Stimulated activated CD4-positive, alpha-beta T cell treated with anti-CD3 and anti-CD28 coated beads, Interleukin-15, amount 100 ng/mL, for 24 hours (primary cell): Measurements from ENCODE around the gene HTATIP2.
"Not testable (repeated sequence)": the region's sequence is repeated elsewhere in the genome, so short reads cannot be mapped to it uniquely, and the experiment has no call there.

ENCODE experiments used
- DNase-seq: peaks from one replicate; pipeline ENCODE4 v3.0.0-alpha.2; 2020

HTATIP2 gene

GRCh38 chr11:20372081-20372626 is 8.6 kb downstream of the HTATIP2 start:
- DNase-seq: no peak

DNA sequence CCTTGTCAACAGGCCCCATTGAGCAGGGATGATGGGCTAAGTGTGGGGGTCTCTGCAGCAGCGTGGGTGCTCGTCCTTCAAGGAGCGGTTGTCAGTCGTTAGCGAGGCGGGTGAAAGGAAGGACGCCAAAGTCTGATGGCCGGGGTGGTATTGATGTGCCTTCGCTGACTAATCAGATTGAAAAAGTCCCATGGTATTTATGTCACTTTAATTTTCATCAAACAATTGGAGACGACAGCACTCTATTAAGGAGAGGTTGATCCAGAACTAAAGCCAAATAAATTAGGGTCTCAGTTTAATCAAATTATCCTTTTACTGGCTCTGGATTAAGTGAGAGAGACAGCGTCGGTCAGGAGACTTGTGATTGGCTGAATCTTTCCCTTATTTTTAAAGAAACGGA is 9.6 kb downstream of the HTATIP2 start:
- no peak for DNase-seq

GRCh38 chr11:20373568-20374209 is 10.2 kb downstream of the HTATIP2 start:
- DNase-seq: no peak

GRCh38 chr11:20374741-20375300 is 11.3 kb downstream of the HTATIP2 start:
- no peak for DNase-seq

DNA sequence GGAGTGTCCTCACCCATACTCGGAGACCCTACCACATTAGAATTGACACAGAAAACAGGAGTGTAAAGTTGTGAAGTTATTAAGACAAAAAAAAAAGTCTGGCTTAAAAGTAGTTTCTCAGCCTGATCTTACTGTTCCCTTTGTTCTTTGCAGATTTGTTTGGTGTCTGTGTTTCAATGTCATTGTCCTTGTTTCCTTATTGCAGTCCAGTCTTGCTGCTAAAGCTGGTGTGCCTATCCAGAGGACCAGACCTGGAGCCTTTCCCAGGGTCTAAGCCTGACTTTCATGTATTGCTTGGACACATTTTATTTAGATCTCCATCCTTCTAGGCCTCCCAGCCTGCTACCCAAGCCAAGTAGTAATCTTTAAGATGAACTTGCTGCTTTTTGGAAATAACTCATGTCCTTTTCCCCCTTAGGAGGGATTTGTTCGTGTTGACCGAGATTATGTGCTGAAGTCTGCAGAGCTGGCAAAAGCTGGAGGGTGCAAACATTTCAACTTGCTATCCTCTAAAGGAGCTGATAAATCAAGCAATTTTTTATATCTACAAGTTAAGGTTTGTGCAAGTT is 12.7 kb downstream of the HTATIP2 start:
- DNase-seq: no peak

DNA sequence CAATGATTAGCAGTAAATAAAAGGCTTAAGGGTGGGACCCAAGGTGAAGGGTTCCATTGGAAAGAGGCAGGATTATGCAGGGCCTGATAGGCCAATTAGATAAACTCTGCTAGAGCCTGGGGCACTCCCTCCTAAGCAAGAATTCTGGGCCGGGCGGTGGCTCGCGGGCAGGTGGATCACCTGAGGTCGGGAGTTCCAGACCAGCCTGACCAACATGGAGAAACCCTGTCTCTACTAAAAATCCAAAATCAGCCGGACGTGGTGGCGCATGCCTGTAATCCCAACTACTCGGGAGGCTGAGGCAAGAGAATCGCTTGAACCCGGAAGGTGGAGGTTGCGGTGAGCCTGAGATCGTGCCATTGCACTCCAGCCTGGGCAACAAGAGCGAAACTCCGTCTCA is 22.5 kb downstream of the HTATIP2 start:
- not testable (repeated sequence) for DNase-seq

- peak; percentile 97 for DNase-seq
These were observed 24.0 kb downstream of the HTATIP2 start, which contains the start of gene PRMT3 for GRCh38 chr11:20387261-20388095. PRMT3 (plus strand) TSS chr11:20387716; CDS start chr11:20387747, 31 bp downstream.

- no peak for DNase-seq
These were observed 24.9 kb downstream of the HTATIP2 start for GRCh38 chr11:20388096-20389055.

DNA sequence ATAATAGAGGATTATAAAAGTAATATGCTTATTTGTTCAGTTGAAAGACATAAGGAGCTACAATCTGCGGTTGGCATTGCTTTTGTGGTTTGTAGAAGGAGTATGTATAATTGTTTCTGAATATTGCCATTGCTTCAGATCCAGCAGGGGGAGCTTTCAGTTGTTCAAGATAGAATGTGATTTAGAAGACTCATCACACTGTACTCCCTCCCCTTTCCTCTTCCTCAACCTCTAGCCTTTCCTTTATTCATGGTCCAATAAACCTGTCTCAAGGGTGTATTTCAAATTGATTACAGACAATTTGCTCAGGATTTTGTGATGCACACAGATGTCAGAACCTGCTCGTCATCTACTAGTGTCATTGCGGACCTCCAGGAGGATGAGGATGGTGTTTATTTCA is 33.8 kb downstream of the HTATIP2 start:
- peak; percentile 8 for DNase-seq

GRCh38 chr11:20399498-20399897 is 36.0 kb downstream of the HTATIP2 start:
- DNase-seq: no peak

DNA sequence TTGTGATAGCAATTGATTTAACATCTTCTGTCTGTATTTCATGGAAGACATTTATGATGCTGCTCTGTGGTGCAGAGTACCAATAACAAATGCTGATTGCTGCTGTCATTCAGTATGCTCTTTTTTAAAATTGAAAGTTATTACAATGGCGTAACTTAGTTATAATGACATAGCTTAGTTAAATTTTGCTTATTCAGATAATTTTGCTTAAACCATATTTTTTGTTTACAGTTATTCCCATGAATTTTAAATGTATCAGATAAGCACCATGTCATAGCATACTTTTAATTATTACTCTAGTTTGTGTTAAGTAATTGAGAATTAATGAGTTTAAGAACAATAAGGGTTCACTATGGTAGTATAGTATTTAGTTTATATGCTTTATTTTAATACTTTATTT is 39.5 kb downstream of the HTATIP2 start:
- DNase-seq: no peak

DNA sequence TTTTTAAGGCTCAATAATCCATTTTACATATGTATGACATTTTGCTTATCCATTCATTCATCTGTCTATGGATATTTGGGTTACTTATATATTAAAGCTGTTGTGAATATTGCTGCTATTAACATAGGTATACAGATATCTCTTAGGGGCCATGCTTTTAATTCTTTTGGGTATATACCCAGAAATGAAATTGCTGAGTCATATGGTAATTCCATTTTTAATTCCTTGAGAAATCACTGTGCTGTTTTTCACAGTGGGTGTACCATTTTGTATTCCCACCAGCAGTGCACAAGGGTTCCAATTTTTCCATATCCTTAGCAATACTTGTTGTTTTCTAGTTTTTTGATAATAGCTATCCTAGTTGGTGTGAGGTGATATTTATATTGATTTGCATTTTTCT is 43.0 kb downstream of the HTATIP2 start:
- DNase-seq: no peak

DNA sequence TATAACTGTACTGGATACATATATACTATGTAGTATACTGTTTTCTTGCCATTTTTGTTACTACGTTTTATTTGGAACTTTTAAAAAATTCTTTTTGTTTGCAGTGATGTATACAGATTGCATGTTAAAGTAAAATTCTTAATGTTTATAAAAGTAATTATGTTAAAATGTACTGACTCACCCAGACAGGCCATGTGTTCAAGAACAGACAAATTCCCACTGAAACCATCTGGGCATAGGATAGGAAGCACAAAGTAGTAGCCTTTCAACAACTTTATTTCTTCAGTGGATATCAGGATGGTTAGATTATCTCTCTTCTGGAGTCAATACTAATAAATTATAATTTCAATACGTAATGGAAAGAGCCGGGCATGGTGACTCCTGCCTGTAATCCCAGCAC is 43.8 kb downstream of the HTATIP2 start:
- DNase-seq: no peak

GRCh38 chr11:20415432-20415831 is 51.9 kb downstream of the HTATIP2 start:
- no peak for DNase-seq

DNA sequence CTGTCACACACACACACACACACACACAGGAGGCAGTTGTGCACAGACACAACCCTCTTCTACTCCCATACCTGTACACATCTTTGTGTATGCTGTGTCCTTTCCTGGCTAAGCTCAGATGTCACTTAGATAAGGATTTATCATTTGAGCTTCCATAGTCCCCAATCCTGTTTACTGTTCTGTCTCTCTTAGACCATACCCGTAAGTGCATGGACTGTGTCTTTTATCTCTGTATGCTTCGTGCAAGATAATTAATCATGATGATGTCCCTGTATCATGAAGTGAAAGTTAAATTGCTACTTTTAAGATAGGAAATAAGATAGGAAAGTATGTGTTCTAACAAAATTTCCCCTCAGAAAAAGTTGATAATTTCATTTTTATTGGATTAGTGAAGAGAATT is 54.3 kb downstream of the HTATIP2 start:
- DNase-seq: no peak

- DNase-seq: no peak
These were observed 58.4 kb downstream of the HTATIP2 start for GRCh38 chr11:20421946-20422345.

- DNase-seq: no peak
These were observed 65.7 kb downstream of the HTATIP2 start for GRCh38 chr11:20429216-20429615.
